GM12878 (cell line): ENCODE measurements around the gene MFAP4. TPM values are rescaled to one million over a fixed set of nuclear protein-coding genes. Genes with fewer than 3 reads are reported as not detected.

Source experiments
- ATF2 ChIP-seq: IDR thresholded peaks from 2 replicates; pipeline ENCODE4 v1.6.1; 2012; ENCODE audit warnings: low read length, inconsistent platforms
- CTCF ChIP-seq, 3 experiments: IDR thresholded peaks in 2 of 3; conservative IDR thresholded peaks in 1 of 3; 2 replicates each; pipeline ENCODE4 v1.5.1; 2011; ENCODE audit warnings: low read depth in 3 of 3, low read length in 3 of 3, mild to moderate bottlenecking in 3 of 3, control low read depth in 2 of 3, moderate library complexity in 2 of 3, inconsistent platforms in 1 of 3, mixed read lengths in 1 of 3; ENCODE audit not compliant: control insufficient read depth in 2 of 3, insufficient read depth in 1 of 3; ENCODE audit errors: extremely low read depth in 1 of 3
- E2F8 ChIP-seq: fragments of 450-650 bp; IDR thresholded peaks from 2 replicates; pipeline ENCODE4 v1.6.1; 2018; ENCODE audit warnings: mild to moderate bottlenecking, low read depth, moderate library complexity; ENCODE audit not compliant: partially characterized antibody
- EGR1 ChIP-seq, 2 experiments: IDR thresholded peaks; 1 replicate in 1 of 2; 2 replicates in 1 of 2; pipeline ENCODE4 v1.6.1; 2011 to 2012; ENCODE audit warnings: low read depth in 2 of 2, low read length in 2 of 2, borderline replicate concordance in 1 of 2, mild to moderate bottlenecking in 1 of 2, moderate library complexity in 1 of 2
- IRF3 ChIP-seq: fragments of 450-650 bp; IDR thresholded peaks from 2 replicates; pipeline ENCODE4 v1.6.1; 2014; ENCODE audit warnings: mild to moderate bottlenecking
- IRF5 ChIP-seq: fragments of 450-650 bp; IDR thresholded peaks from 2 replicates; pipeline ENCODE4 v1.6.1; 2017; ENCODE audit warnings: borderline replicate concordance
- MXI1 ChIP-seq: fragments of 150-350 bp; IDR thresholded peaks from 2 replicates; pipeline ENCODE4 v1.6.1; 2011; ENCODE audit warnings: low read depth, mild to moderate bottlenecking, inconsistent platforms, low read length, improper control_type of control experiment
- NKRF ChIP-seq: fragments of 450-650 bp; conservative IDR thresholded peaks from 2 replicates; pipeline ENCODE4 v1.6.1; 2017; ENCODE audit warnings: mild to moderate bottlenecking, moderate library complexity
- POLR2AphosphoS2 ChIP-seq: IDR thresholded peaks from 2 replicates; pipeline ENCODE4 v1.6.1; 2011; ENCODE audit warnings: low read depth, mild to moderate bottlenecking, low read length, improper control_type of control experiment, moderate library complexity
- RELA ChIP-seq: fragments of 450-650 bp; IDR thresholded peaks from 2 replicates; pipeline ENCODE4 v1.8.0; 2014; ENCODE audit warnings: borderline replicate concordance; ENCODE audit not compliant: partially characterized antibody
- SPI1 ChIP-seq: IDR thresholded peaks from 2 replicates; pipeline ENCODE4 v1.6.1; 2011; ENCODE audit warnings: low read depth, mild to moderate bottlenecking, low read length, moderate library complexity, borderline replicate concordance; ENCODE audit not compliant: insufficient read depth
- TBL1XR1 ChIP-seq: IDR thresholded peaks from 2 replicates; pipeline ENCODE4 v1.6.1; 2012; ENCODE audit warnings: low read depth, low read length, improper control_type of control experiment
- TCF7 ChIP-seq: IDR thresholded peaks from 2 replicates; pipeline ENCODE4 v1.6.1; 2014; ENCODE audit warnings: antibody characterized with exemption, borderline replicate concordance
- ZNF274 ChIP-seq: IDR thresholded peaks from one replicate; pipeline ENCODE4 v1.8.0; 2011; ENCODE audit not compliant: insufficient read length, insufficient read depth
- ZSCAN29 ChIP-seq: fragments of 450-650 bp; IDR thresholded peaks from 2 replicates; pipeline ENCODE4 v1.6.1; 2017; ENCODE audit warnings: mild to moderate bottlenecking, moderate library complexity
- polyA plus RNA-seq, 11 experiments: library from polyadenylated mRNA; depleted of rRNA in 4 of 11; unstranded in 6 of 11; stranded (reverse) in 5 of 11; fragments of >200 nt; fragmentation: Nextera tagmentation in 4 of 11; fragmentation: Illumina TruSeq in 1 of 11; extraction: Ambion mirVana in 4 of 11; extraction: Trizol in 1 of 11; gene quantifications; 1 replicate in 1 of 11; 2 replicates in 10 of 11; pipeline versions ENCODE4 v1.2.1 to v1.2.3, GENCODE V29; 2011 to 2016; ENCODE audit warnings: inconsistent platforms in 2 of 11, missing spikeins in 2 of 11, low read depth in 1 of 11
- total RNA-seq, 4 experiments: library from RNA; depleted of rRNA in 3 of 4; stranded (reverse); fragments of >200 nt in 3 of 4; fragmentation: Illumina TruSeq in 1 of 4; extraction: Trizol in 1 of 4; gene quantifications; 2 replicates each; pipeline versions ENCODE4 v1.2.1 to v1.2.3, GENCODE V29; 2013 to 2021

Gene MFAP4
- total and polyA plus RNA-seq, 10 of the 15 experiments (the other 5 are each of a cell fraction or from before 2014, with no cell fraction given), result 0.08 to 0.28 (median 0.09) TPM; not detected in 7

- TF ChIP-seq EGR1 (IDR thresholded peaks at IDR 0.05; ENCODE audit: borderline replicate concordance in 1 of 2, low read depth in 2 of 2, low read length in 2 of 2), result no peak
- TF ChIP-seq IRF3, result no peak
- TF ChIP-seq ZSCAN29, result no peak
- TF ChIP-seq ATF2, result no peak
- no peak for TF ChIP-seq TCF7
- TF ChIP-seq POLR2AphosphoS2, result no peak
- TF ChIP-seq IRF5, result no peak
- peak; percentile 91 to 99 (median 92) for TF ChIP-seq CTCF (IDR thresholded peaks at IDR 0.05 in 2 of 3, conservative IDR thresholded peaks at IDR 0.05 in 1 of 3; ENCODE audit: control insufficient read depth in 2 of 3, extremely low read depth in 1 of 3, insufficient read depth in 1 of 3, low read depth in 3 of 3, low read length in 3 of 3)
- no peak for TF ChIP-seq TBL1XR1
- TF ChIP-seq SPI1, result no peak
- TF ChIP-seq RELA, result no peak
- TF ChIP-seq NKRF, result peak; percentile 34; the same call in 1 of the 2 replicates
- TF ChIP-seq MXI1, result peak; percentile 98
- TF ChIP-seq ZNF274, result no peak
- TF ChIP-seq E2F8, result no peak
Observed at GRCh38 chr17:19362277-19363113, 24.5 kb downstream of the MFAP4 start, which contains the start of gene B9D1 (continued).
